Stimulated activated naive CD8-positive, alpha-beta T cell treated with anti-CD3 and anti-CD28 coated beads, Interleukin-15, Interleukin-2, amounts not matched to agents 100 U/mL and 50 U/mL, for 24 hours (primary cell): Measurements from ENCODE around the gene MFSD12.
A peak's percentile ranks its signal among the peaks of the same experiment; 100 is the strongest.
"Not testable (repeated sequence)": the region's sequence is repeated elsewhere in the genome, so short reads cannot be mapped to it uniquely, and the experiment has no call there.

Experiments
- ATAC-seq: fragments of 150-1000 bp; cut with Tn5 transposase; one replicate; pipeline ENCODE4 v1.10.0; 2021
- DNase-seq: peaks from one replicate; pipeline ENCODE4 v3.0.0; 2021

MFSD12 gene

GRCh38 chr19:3522421-3523360 lies 34.7 kb downstream of the MFSD12 start:
- DNase-seq: no peak
- ATAC-seq: no peak

- DNase-seq (no peak), ATAC-seq (no peak)
Observed at GRCh38 chr19:3521104-3521445, 36.3 kb downstream of the MFSD12 start.

DNA sequence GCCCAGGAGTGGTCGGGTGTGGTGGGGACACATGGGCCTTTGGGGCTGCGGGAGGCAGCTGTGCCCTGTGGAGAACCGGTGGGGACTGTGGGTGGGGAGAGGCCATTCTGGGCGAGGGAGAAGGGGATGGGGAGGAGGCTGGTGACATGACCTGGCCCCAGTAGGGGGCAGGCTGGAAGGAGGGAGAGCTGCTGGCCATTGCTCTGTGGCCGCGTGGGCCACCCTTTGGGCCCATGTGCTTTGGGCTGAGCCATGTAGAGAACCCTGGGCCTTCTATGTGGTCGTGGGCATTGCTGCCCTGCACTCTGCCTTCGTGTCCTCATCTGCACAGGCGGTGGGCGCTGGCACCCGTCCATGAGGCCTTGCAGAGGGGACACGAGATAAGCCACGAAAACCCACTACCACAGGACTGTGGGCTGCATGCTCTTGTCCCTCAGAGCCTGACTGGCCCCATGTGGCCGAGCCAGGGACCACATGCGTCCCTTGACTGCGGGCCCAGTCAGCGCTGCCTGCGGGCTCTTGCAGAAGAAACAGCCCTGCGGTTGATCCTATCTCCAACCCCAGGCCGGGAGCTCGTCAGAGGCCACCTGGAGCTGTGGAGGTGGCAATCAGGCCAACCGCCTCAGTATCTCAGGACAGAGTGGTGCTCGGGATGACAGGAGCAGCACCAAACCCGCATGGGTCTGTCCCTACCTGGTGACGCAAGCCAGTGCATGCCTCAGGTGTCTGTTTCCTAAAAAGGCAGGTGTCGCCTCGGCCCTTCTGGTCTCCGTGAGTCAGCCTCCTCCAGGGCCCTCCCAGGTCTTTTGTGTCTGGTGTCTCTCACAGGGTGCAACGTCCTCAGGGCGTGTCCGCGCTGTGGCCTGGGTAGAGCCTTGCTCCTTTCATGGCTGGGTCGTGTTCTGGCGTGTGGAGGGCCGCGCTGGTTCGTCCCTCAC lies 37.0 kb downstream of the MFSD12 start:
- no peak for ATAC-seq

GRCh38 chr19:3519126-3519525 lies 38.3 kb downstream of the MFSD12 start:
- ATAC-seq (no peak), DNase-seq (no peak)

More for the DNA sequence above, 37.0 kb downstream of the MFSD12 start:
- DNase-seq: no peak

DNA sequence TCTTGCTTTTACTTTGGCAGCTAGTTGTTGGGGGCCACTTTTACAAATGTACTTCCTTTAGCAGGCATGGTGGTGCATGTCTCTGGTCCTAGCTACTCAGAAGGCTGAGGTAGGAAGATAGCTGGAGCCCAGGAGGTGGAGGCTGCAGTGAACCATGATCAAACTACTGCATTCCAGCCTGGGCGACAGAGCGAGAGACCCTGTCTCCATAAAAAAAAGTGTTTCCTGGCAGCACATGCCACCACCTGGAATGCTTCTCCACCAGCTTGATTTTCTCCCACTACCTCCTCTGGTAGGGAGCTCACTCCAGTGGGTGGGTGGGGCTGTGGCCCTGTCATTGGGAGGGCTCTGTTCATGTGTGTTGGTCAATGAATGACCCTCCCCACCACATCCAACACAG lies 38.7 kb downstream of the MFSD12 start:
- ATAC-seq: no peak
- DNase-seq: no peak

DNA sequence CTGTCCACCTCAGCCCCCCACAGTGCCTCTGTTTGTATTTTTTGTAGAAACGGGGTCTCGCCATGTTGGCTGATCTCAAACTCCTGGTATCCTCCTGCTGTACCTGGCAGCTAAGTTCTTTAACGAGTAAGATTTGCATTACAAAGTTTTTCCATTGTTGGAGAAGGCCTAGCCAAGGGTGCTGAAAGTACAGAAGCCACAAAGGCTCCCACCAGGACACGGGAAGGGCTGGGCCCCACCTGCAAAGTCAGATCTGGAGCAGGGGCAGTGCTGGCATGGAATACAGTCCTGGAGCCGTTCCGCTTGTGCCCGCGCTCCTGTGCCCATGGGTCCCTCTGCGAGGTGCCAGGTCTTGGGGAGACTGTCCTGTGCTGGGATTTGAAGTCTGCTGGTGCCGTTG lies 39.1 kb downstream of the MFSD12 start:
- no peak for DNase-seq
- ATAC-seq: no peak

DNA sequence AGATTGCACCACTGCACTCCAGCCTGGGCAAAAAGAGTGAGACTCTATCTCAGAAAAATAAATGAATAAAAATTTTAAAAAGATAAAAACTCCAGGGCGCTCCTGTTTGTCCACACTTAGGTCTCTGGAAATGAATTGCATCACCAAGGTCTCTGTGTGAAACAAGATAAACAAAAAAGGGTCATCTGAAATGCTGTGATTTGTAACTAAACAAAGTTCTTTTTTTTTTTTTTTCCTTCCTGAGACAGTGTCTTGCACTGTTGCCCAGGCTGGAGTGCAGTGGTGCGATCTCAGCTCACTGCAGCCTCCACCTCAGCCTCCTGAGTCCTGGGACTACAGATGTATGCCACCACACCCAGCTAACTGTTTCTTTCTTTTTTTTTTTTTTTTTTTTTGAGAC lies 39.7 kb downstream of the MFSD12 start:
- DNase-seq: no peak
- ATAC-seq: no peak

- DNase-seq (no peak), ATAC-seq (peak; percentile 35)
Observed at GRCh38 chr19:3516675-3517207, 40.6 kb downstream of the MFSD12 start.

DNA sequence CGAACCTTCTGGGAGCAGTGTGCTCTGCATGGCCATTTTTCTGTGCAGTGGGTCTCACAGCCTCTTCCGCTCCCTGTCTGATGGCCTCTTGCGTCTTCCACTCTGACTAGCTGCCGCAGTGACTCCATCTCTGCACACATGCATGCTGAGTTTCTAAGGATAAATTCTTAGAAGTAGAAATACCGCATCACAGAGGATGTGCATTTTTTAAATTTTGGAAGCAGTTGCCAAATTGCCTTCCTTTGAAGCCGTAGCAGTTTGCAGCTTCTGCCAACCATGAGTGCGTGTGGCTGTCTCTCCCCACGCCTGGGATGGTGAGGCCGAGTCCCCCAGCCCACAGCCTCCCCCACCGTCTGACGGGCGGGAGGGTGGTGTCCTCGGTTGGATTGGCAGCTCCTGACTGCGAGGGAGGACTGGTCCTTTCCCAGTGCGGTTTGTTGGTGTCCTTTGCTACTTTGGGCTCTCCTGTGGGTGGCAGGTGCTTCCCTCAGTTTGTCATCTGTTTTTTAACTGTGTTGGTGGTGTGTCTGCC lies 41.4 kb downstream of the MFSD12 start:
- ATAC-seq (no peak), DNase-seq (no peak)

- ATAC-seq (no peak), DNase-seq (no peak)
Observed at GRCh38 chr19:3514930-3515329, 42.5 kb downstream of the MFSD12 start.

- ATAC-seq (no peak), DNase-seq (no peak)
Observed at GRCh38 chr19:3513229-3514140, 43.9 kb downstream of the MFSD12 start.

GRCh38 chr19:3512562-3513228 lies 44.7 kb downstream of the MFSD12 start:
- DNase-seq (no peak), ATAC-seq (no peak)

DNA sequence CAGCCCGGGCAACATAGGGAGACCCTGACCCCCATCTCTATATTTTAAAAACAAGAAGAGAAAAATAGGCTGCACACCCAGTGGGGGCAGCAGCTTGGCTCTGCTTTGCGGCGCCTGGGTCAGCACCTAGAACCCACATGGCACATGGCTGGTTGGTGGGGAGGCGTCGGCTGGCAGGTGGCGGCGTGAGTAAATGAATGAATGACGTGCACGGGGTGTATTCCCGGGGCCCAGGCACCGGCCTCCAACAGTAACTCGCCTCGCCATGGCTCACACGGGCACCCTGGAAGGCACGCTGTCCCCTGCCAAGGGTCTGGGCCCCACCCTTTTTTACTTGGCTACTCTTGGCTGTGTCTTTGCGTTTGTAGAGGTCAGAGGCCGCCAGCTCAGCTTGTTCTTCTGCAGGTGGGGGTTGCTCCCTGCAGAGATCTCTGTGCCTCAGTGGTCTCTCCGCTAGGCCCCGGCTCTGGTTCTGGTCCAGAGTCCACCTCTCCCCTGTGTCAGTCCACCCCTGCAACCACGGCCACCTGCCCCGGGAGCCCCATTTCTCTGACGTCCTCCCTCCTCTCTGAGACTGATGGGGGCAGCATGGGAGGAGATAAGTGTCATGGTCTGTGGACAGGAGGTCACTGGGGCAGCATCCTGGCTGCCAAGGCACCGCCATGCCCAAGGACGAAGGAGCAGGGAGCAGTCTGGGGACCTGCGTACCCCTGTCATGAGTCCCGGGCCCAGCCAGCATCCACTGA lies 45.7 kb downstream of the MFSD12 start:
- DNase-seq (no peak), ATAC-seq (no peak)

GRCh38 chr19:3510727-3511126 lies 46.7 kb downstream of the MFSD12 start:
- DNase-seq (no peak), ATAC-seq (no peak)

- ATAC-seq (peak; percentile 48), DNase-seq (peak; percentile 68)
Observed at GRCh38 chr19:3509566-3509989, 47.8 kb downstream of the MFSD12 start.

DNA sequence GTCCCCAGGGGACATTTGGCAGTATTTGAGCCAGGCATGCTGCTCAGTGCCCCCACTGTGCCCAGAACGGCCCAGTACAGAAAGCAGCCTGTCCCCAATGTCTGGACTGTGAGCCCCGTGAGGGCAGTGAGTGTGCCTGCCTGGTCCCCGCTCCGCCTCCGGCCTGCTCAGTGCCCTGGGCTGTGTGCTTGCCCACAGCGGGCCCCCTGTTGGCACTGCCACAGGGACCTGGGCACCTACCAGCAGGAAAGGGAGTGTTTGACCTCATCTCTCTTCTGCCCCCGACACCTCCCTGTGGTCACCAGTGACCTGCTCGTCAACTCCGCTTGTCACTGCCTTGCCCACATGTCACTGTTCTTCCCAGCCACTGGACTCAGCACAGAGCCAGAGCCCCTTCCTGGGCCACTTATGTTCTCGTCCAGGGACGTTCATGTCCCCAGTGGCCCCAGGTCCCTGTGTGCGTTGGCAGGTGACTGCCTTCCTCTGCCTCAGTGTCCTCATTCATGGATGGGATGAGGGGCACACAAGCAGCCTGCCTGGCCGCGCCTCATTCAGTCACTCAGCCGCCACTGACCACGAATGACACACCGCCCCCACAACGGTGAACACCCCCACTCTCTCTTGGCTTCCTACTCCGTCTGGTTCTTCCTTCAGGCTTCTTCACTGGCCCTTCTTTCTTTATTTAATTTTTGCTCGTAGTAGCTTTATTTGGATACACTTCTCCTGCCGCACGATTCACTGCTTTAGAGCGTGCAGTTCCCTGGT lies 48.4 kb downstream of the MFSD12 start:
- no peak for ATAC-seq

DNA sequence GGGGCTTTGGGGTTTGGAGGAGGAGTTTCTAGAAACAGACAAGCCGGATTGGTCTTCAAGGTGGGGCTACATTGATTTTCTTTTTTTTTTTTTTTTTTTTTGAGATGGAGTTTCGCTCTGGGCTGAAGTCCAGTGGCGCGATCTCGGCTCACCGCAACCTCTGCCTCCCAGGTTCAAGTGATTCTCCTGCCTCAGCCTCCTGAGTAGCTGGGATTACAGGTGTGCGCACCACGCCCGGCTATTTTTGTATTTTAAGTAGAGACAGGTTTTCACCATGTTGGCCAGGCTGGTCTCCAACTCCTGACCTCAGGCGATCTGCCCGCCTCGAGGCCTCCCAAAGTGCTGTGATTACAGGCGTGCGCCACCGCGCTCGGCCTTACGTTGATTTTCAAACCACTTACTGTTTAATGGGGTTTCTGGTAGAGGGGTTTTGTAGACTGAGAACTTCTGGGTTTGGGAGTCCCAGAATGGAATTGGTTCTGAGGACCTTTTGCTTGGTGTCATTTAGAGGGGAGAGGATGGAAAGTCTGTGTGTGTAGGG lies 49.2 kb downstream of the MFSD12 start:
- not testable (repeated sequence) for ATAC-seq

More for the DNA sequence above, 48.4 kb downstream of the MFSD12 start:
- peak; percentile 34 for DNase-seq

GRCh38 chr19:3507371-3508120 lies 49.8 kb downstream of the MFSD12 start:
- no peak for ATAC-seq
- DNase-seq: peak; percentile 35

More for the DNA sequence above, 49.2 kb downstream of the MFSD12 start:
- DNase-seq: not testable (repeated sequence)
